Body of pancreas (tissue), 4 donors: ENCODE data around the gene DHX34.

Source experiments
- POLR2A ChIP-seq, 3 donors: fragments of 450-650 bp; IDR thresholded peaks; one replicate each; pipeline ENCODE4 v1.6.1; 2016; ENCODE audit warnings: antibody characterized with exemption in 3 of 3, mild to moderate bottlenecking in 2 of 3
- TF ChIP-seq, protein P1 (sequence below), 7 experiments: fragments of 450-650 bp in 4 of 7; fragments of 200-600 bp in 3 of 7; sonication (generic) in 3 of 7; IDR thresholded peaks; one replicate each; pipeline ENCODE4 v1.5.1; 2016 to 2019; ENCODE audit warnings: antibody characterized with exemption in 7 of 7

DNA sequence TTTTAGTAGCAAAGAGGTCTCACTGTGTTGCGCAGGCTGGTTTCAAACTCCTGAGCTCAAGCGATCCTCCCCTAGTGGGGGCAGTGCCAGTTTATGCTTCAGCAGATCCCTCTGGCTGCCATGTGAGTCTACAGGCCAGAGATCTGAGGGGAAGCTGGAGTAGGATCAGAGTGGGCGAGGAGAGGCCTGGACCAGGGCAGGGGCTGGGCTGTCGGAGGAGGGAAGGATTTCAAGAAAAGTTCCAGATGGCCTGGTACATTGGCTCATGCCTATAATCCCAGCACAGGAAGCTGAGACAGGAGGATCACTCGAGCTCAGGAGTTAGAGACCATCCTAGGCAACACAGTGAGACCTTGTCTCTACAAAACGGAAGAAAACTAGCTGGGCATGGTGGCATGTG is 9.8 kb downstream of the DHX34 start:
- TF ChIP-seq, protein P1, sequence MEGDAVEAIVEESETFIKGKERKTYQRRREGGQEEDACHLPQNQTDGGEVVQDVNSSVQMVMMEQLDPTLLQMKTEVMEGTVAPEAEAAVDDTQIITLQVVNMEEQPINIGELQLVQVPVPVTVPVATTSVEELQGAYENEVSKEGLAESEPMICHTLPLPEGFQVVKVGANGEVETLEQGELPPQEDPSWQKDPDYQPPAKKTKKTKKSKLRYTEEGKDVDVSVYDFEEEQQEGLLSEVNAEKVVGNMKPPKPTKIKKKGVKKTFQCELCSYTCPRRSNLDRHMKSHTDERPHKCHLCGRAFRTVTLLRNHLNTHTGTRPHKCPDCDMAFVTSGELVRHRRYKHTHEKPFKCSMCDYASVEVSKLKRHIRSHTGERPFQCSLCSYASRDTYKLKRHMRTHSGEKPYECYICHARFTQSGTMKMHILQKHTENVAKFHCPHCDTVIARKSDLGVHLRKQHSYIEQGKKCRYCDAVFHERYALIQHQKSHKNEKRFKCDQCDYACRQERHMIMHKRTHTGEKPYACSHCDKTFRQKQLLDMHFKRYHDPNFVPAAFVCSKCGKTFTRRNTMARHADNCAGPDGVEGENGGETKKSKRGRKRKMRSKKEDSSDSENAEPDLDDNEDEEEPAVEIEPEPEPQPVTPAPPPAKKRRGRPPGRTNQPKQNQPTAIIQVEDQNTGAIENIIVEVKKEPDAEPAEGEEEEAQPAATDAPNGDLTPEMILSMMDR (IDR thresholded peaks at IDR 0.05): no peak
- TF ChIP-seq POLR2A (IDR thresholded peaks at IDR 0.05): no peak
